ENCODE results near the gene TOGARAM2. TPM values are rescaled to one million over a fixed set of nuclear protein-coding genes. Genes with fewer than 3 reads are reported as not detected.

The TOGARAM2 gene
- total RNA-seq, 6 experiments from 2014 or later, result not detected

DNA sequence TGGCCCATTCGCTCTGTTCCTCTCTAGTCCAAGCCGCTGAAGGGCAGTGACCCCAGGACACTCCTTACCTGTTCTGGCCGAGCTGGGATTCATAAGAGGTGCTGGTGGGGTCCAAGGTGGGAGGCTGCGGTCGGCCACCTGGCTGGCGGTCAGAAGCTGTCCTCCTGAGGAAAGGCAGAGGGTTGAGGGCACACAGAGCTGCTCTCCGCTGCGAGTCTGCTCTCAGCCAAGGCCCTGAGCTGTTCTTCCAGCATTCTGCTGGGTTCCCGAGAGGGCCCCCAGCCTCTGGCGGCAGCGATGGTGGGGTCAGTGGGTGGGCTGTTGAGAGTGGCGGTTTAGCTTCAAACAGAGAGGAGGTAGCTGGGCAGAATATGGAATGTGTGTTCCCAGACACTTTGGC is 89.4 kb downstream of the TOGARAM2 start:
- TF ChIP-seq CTCF (IDR thresholded peaks at IDR 0.05), result no peak
- H3K4me3 Mint-ChIP-seq, result no peak overlapping the region
- no peaks in the 10 kb centered on the region for H3K9me3 Mint-ChIP-seq
- H3K27me3 Mint-ChIP-seq (ENCODE audit: insufficient read depth), result peaks cover 11% of the 10 kb centered on the region
- no peak overlapping the region for H3K27ac Mint-ChIP-seq
- no peaks in the 10 kb centered on the region for H3K36me3 Mint-ChIP-seq (ENCODE audit: low read depth)
- H3K4me1 Mint-ChIP-seq (ENCODE audit: low read depth), result no peaks in the 10 kb centered on the region
- no peak for DNase-seq

DNA sequence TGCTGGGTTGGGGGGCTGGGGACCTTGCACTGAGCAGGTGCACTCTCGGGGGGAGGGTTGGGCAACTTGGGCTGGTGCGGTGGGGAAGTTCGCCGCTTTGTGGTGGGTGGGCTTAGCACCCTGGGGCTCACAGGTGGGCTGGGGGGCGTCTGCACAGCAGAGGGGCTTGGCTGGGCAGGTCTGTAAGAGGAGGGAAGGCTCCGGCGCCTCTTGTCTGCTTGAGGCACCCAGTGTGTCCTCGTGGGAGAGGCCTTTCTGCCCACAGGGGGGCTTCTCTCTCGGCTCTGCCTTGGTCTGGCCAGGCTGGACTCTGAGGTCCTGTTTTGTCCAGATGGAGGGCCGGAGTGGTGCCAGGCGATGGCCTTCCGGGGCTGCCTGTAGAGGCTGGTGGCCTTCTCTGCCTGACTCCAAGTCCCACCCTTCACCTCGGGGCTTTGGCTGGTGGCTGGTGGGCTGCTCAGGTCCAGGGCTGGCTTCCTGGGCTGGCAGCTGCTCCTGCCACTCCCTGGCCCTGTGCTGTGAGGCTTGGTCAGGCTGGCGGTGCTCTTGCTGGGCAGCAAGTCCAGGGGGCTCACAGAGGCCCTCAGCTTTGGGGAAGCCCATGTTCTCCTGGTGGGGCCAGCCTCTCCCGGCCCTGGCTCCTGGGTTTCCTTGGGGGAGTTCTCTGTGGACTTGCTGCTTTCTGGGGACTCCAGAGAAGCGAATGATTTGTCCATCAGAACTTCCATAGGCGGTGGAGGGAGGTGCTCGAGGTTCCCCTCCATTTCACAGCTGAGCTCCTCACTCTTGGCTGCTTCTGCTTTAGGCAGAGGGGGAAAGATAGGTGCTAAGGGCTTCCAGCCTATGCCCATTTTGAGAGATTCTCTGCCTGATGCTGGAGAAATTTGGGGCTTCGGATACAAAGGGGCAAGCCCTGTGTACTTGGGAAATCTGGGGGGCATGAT is 90.2 kb downstream of the TOGARAM2 start:
- TF ChIP-seq CTCF (IDR thresholded peaks at IDR 0.05), result no peak
- H3K4me1 Mint-ChIP-seq (ENCODE audit: low read depth), result peaks cover 5% of the 10 kb centered on the region
- no peak overlapping the region for H3K4me3 Mint-ChIP-seq
- H3K9me3 Mint-ChIP-seq, result no peaks in the 10 kb centered on the region
- H3K27me3 Mint-ChIP-seq (ENCODE audit: insufficient read depth), result peaks cover 11% of the 10 kb centered on the region
- no peak for DNase-seq
- H3K27ac Mint-ChIP-seq, result no peak overlapping the region
- H3K36me3 Mint-ChIP-seq (ENCODE audit: low read depth), result no peaks in the 10 kb centered on the region

DNA sequence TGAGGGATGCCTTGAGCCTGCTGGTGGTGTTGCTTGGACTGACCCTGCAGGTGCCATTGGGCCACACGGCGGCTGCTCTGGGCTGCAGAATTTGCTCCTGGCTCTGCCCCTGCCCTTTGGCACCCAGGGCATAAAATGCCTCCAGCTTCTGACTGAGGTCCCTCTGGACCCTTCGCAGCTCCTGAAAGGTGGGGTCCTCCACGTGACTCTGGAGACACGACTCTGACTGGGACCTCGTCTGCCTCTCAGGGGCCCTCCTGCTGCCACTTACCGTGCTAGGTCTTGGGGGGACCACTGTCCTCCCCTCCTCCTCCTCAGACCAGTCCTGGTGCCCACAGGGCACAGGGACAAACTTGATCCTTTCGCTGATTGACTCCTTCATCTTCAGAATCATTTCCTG is 91.2 kb downstream of the TOGARAM2 start:
- no peak for DNase-seq
- Mint-ChIP-seq H3K4me3 (no peak overlapping the region), H3K27me3 (ENCODE audit: insufficient read depth) (peaks cover 11% of the 10 kb centered on the region), H3K27ac (no peak overlapping the region), H3K36me3 (ENCODE audit: low read depth) (no peaks in the 10 kb centered on the region), H3K9me3 (no peaks in the 10 kb centered on the region), H3K4me1 (ENCODE audit: low read depth) (peaks cover 12% of the 10 kb centered on the region)
- no peak for TF ChIP-seq CTCF (IDR thresholded peaks at IDR 0.05)

DNA sequence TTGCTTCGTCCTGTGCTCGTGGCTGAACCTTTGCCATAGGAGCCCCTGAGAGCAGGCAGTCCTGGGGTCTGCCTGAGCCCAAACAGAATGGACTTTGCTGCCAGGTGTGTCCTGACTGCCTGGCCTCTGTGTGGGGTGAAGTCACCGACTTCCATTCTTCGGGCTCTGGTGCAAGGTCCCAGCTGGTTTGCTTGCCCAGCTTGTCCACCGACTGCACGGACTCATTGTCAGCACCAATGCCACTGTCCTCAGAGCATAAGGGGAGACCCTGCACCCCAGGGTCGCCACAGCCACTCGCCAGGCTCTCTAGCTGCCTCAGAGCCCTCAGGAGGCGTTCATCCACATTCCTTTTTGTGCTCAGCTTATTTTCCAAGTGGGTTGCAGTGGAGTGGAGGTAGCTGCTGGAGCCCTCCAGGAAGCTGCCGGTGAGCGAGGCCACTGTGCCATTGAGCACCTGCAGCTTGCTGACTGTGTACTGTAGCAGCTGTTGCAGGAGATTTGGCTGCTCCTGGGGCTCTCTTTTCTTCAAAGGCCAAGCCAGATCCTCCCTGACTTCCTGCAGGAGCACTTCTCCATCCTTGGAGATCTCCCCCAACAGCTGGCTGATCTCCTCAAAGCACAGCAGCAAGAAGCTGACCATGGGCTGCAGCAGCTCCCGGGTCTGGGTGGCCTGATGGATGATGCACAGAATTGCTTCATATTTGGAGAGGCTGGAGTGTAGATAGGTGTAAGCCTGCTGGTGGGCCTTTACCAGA is 92.0 kb downstream of the TOGARAM2 start:
- H3K4me1 Mint-ChIP-seq (ENCODE audit: low read depth), result peaks cover 12% of the 10 kb centered on the region
- H3K9me3 Mint-ChIP-seq, result no peaks in the 10 kb centered on the region
- DNase-seq, result no peak
- no peak for TF ChIP-seq CTCF (IDR thresholded peaks at IDR 0.05)
- no peak overlapping the region for H3K27ac Mint-ChIP-seq
- H3K4me3 Mint-ChIP-seq, result no peak overlapping the region
- peaks cover 11% of the 10 kb centered on the region for H3K27me3 Mint-ChIP-seq (ENCODE audit: insufficient read depth)
- no peaks in the 10 kb centered on the region for H3K36me3 Mint-ChIP-seq (ENCODE audit: low read depth)

GRCh38 chr2:29073933-29074332 is 92.8 kb downstream of the TOGARAM2 start:
- Mint-ChIP-seq H3K4me1 (ENCODE audit: low read depth) (peaks cover 12% of the 10 kb centered on the region), H3K27me3 (ENCODE audit: insufficient read depth) (peaks cover 10% of the 10 kb centered on the region), H3K27ac (no peak overlapping the region), H3K9me3 (no peaks in the 10 kb centered on the region), H3K36me3 (ENCODE audit: low read depth) (no peaks in the 10 kb centered on the region), H3K4me3 (no peak overlapping the region)
- DNase-seq, result no peak
- no peak for TF ChIP-seq CTCF (IDR thresholded peaks at IDR 0.05)

Measured in HFFc6 (cell line).